Ureter (tissue), 1 donor: ENCODE data around the gene ADAM12. TPM values are rescaled to one million over a fixed set of nuclear protein-coding genes. Genes with fewer than 3 reads are reported as not detected.

Experiments used
- DNase-seq: peaks from one replicate; pipeline ENCODE4 v3.0.0-alpha.2; 2020; ENCODE audit warnings: low spot score
- total RNA-seq: library from RNA; stranded (reverse); gene quantifications from one replicate; pipeline ENCODE4 v1.2.4, GENCODE V29; 2023
- donor health status: DM: yes; HTN: yes; CAD: no.

The ADAM12 gene
- total RNA-seq, 1 donor from 2014 or later, result 12.3 TPM

GRCh38 chr10:126146771-126147170 is 241.5 kb downstream of the ADAM12 start:
- no peak for DNase-seq

GRCh38 chr10:126143117-126143516 is 245.2 kb downstream of the ADAM12 start:
- DNase-seq, result no peak

- DNase-seq, result no peak
Observed at GRCh38 chr10:126140746-126141273, 247.5 kb downstream of the ADAM12 start.

GRCh38 chr10:126137562-126138221 is 250.6 kb downstream of the ADAM12 start:
- DNase-seq, result no peak

GRCh38 chr10:126135941-126136595 is 252.2 kb downstream of the ADAM12 start:
- no peak for DNase-seq

GRCh38 chr10:126135177-126135576 is 253.1 kb downstream of the ADAM12 start:
- DNase-seq, result no peak

- DNase-seq, result no peak
Observed at GRCh38 chr10:126133906-126134656, 254.2 kb downstream of the ADAM12 start.

- DNase-seq, result no peak
Observed at GRCh38 chr10:126133082-126133620, 255.1 kb downstream of the ADAM12 start.

- no peak for DNase-seq
Observed at GRCh38 chr10:126131341-126131740, 256.9 kb downstream of the ADAM12 start.

- DNase-seq, result no peak
Observed at GRCh38 chr10:126130271-126130710, 258.0 kb downstream of the ADAM12 start.

GRCh38 chr10:126129026-126129425 is 259.3 kb downstream of the ADAM12 start:
- DNase-seq, result no peak

GRCh38 chr10:126128581-126128980 is 259.7 kb downstream of the ADAM12 start:
- DNase-seq, result no peak

- DNase-seq, result no peak
Observed at GRCh38 chr10:126127481-126128029, 260.7 kb downstream of the ADAM12 start.

- no peak for DNase-seq
Observed at GRCh38 chr10:126126866-126127265, 261.4 kb downstream of the ADAM12 start.

GRCh38 chr10:126126023-126126422 is 262.3 kb downstream of the ADAM12 start:
- DNase-seq, result no peak

- DNase-seq, result no peak
Observed at GRCh38 chr10:126124668-126125349, 263.5 kb downstream of the ADAM12 start.

- DNase-seq, result no peak
Observed at GRCh38 chr10:126124046-126124445, 264.2 kb downstream of the ADAM12 start.

- DNase-seq, result no peak
Observed at GRCh38 chr10:126123466-126123865, 264.8 kb downstream of the ADAM12 start.

- no peak for DNase-seq
Observed at GRCh38 chr10:126122881-126123280, 265.4 kb downstream of the ADAM12 start.

- DNase-seq, result no peak
Observed at GRCh38 chr10:126119599-126119998, 268.7 kb downstream of the ADAM12 start.

GRCh38 chr10:126118476-126118875 is 269.8 kb downstream of the ADAM12 start:
- no peak for DNase-seq
